WTC11 (cell line): Measurements from ENCODE around the gene SYNPO2.

ENCODE experiments used
- CTCF ChIP-seq: fragments of 200-600 bp; IDR thresholded peaks from 2 replicates; pipeline ENCODE4 v1.8.0; 2022; ENCODE audit warnings: antibody characterized with exemption
- GABPB1 ChIP-seq: sonication (generic); formaldehyde crosslinking; IDR thresholded peaks from 2 replicates; pipeline ENCODE4 v1.8.1; 2023; ENCODE audit warnings: mild to moderate bottlenecking, missing genetic modification reagents
- NFYB ChIP-seq: sonication (generic); formaldehyde crosslinking; conservative IDR thresholded peaks from 2 replicates; pipeline ENCODE4 v1.8.0; 2022; ENCODE audit warnings: low read depth, missing genetic modification reagents
- SP1 ChIP-seq: sonication (generic); formaldehyde crosslinking; conservative IDR thresholded peaks from 2 replicates; pipeline ENCODE4 v1.8.1; 2022; ENCODE audit warnings: missing genetic modification reagents
- TF ChIP-seq, protein P1 (sequence below): sonication (generic); formaldehyde crosslinking; conservative IDR thresholded peaks from 2 replicates; pipeline ENCODE4 v1.8.1; 2022; ENCODE audit warnings: mild to moderate bottlenecking, missing genetic modification reagents
- TF ChIP-seq, protein P2 (sequence below): sonication (generic); formaldehyde crosslinking; IDR thresholded peaks from 2 replicates; pipeline ENCODE4 v1.8.1; 2023; ENCODE audit warnings: mild to moderate bottlenecking, missing genetic modification reagents, moderate library complexity
- TF ChIP-seq, protein P3 (sequence below): sonication (generic); formaldehyde crosslinking; IDR thresholded peaks from 2 replicates; pipeline ENCODE4 v1.8.0; 2022; ENCODE audit warnings: mild to moderate bottlenecking, missing genetic modification reagents
- TF ChIP-seq, protein P4 (sequence below): sonication (generic); formaldehyde crosslinking; IDR thresholded peaks from 2 replicates; pipeline ENCODE4 v1.8.1; 2023; ENCODE audit warnings: mild to moderate bottlenecking, missing genetic modification reagents

GRCh38 chr4:118936406-118936805 is 47.8 kb downstream of the SYNPO2 start:
- TF ChIP-seq, protein P1, sequence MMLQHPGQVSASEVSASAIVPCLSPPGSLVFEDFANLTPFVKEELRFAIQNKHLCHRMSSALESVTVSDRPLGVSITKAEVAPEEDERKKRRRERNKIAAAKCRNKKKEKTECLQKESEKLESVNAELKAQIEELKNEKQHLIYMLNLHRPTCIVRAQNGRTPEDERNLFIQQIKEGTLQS = no peak
- TF ChIP-seq SP1 (CRISPR knock-in tag) (no peak), GABPB1 (CRISPR knock-in tag) (no peak), CTCF (no peak), NFYB (CRISPR knock-in tag) (no peak)
- TF ChIP-seq, protein P2, sequence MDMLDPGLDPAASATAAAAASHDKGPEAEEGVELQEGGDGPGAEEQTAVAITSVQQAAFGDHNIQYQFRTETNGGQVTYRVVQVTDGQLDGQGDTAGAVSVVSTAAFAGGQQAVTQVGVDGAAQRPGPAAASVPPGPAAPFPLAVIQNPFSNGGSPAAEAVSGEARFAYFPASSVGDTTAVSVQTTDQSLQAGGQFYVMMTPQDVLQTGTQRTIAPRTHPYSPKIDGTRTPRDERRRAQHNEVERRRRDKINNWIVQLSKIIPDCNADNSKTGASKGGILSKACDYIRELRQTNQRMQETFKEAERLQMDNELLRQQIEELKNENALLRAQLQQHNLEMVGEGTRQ (CRISPR knock-in tag) = no peak
- TF ChIP-seq, protein P3, sequence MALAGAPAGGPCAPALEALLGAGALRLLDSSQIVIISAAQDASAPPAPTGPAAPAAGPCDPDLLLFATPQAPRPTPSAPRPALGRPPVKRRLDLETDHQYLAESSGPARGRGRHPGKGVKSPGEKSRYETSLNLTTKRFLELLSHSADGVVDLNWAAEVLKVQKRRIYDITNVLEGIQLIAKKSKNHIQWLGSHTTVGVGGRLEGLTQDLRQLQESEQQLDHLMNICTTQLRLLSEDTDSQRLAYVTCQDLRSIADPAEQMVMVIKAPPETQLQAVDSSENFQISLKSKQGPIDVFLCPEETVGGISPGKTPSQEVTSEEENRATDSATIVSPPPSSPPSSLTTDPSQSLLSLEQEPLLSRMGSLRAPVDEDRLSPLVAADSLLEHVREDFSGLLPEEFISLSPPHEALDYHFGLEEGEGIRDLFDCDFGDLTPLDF (CRISPR knock-in tag) = no peak
- TF ChIP-seq, protein P4, sequence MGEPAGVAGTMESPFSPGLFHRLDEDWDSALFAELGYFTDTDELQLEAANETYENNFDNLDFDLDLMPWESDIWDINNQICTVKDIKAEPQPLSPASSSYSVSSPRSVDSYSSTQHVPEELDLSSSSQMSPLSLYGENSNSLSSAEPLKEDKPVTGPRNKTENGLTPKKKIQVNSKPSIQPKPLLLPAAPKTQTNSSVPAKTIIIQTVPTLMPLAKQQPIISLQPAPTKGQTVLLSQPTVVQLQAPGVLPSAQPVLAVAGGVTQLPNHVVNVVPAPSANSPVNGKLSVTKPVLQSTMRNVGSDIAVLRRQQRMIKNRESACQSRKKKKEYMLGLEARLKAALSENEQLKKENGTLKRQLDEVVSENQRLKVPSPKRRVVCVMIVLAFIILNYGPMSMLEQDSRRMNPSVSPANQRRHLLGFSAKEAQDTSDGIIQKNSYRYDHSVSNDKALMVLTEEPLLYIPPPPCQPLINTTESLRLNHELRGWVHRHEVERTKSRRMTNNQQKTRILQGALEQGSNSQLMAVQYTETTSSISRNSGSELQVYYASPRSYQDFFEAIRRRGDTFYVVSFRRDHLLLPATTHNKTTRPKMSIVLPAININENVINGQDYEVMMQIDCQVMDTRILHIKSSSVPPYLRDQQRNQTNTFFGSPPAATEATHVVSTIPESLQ (CRISPR knock-in tag) = no peak
